Measurements from ENCODE around the gene TNNC2. TPM values are rescaled to one million over a fixed set of nuclear protein-coding genes. Genes with fewer than 3 reads are reported as not detected.

Gene TNNC2
- polyA plus RNA-seq, 1 donor from 2014 or later = 3.8 TPM

DNA sequence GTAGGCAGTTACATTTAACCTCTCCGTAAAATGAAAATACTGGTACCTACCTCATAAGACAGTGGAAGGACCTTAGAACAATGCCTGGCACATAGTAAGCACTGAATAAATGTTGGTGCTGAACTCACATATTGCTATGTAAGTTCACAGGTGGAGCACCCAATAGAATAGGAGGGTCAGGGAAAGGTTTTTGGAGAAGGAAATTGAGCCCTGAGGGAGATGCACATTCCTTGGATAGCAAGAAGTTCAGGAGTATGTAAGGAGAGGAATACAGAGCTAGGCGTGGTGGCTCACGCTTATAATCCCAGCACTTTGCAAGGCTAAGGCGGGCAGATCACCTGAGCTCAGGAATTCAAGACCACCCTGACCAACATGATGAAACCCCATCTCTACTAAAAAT lies 7.6 kb downstream of the TNNC2 start:
- Histone ChIP-seq H4K20me1 (ENCODE audit: insufficient read depth) (no peaks in the 10 kb centered on the region), H3K9me2 (ENCODE audit: insufficient read depth, low read length) (no peaks in the 10 kb centered on the region), H3F3A (ENCODE audit: insufficient read depth, low read length, poor library complexity, severe bottlenecking) (no peaks in the 10 kb centered on the region), H3K27me3 (ENCODE audit: insufficient read depth, low read depth, low read length) (no peaks in the 10 kb centered on the region), H2AFZ (ENCODE audit: low read depth, low read length) (no peak overlapping the region), H3K36me3 (ENCODE audit: insufficient read depth, low read length) (no peaks in the 10 kb centered on the region), H3K9me3 (ENCODE audit: low read length) (no peaks in the 10 kb centered on the region), H3K27ac (ENCODE audit: low read length) (no peak overlapping the region), H3K4me2 (ENCODE audit: low read length) (no peak overlapping the region), H3K9ac (ENCODE audit: low read length) (no peak overlapping the region), H3K4me3 (ENCODE audit: low read length) (no peak overlapping the region), H3K79me2 (replicated peaks; ENCODE audit: insufficient read depth, low read length) (no peaks in the 10 kb centered on the region)
- TF ChIP-seq TAF1 (IDR thresholded peaks at IDR 0.05; ENCODE audit: low read depth) (no peak), EZH2 (IDR thresholded peaks at IDR 0.05; ENCODE audit: borderline replicate concordance, insufficient read depth, low read length, poor library complexity, severe bottlenecking) (no peak), RAD21 (conservative IDR thresholded peaks at IDR 0.05) (no peak), MXI1 (conservative IDR thresholded peaks at IDR 0.05; ENCODE audit: poor library complexity, severe bottlenecking) (no peak), SMC3 (conservative IDR thresholded peaks at IDR 0.05; ENCODE audit: poor library complexity) (no peak), POLR2AphosphoS5 (IDR thresholded peaks at IDR 0.05) (no peak), EP300 (conservative IDR thresholded peaks at IDR 0.05; ENCODE audit: poor library complexity, severe bottlenecking) (no peak)
- TF ChIP-seq, protein P1, sequence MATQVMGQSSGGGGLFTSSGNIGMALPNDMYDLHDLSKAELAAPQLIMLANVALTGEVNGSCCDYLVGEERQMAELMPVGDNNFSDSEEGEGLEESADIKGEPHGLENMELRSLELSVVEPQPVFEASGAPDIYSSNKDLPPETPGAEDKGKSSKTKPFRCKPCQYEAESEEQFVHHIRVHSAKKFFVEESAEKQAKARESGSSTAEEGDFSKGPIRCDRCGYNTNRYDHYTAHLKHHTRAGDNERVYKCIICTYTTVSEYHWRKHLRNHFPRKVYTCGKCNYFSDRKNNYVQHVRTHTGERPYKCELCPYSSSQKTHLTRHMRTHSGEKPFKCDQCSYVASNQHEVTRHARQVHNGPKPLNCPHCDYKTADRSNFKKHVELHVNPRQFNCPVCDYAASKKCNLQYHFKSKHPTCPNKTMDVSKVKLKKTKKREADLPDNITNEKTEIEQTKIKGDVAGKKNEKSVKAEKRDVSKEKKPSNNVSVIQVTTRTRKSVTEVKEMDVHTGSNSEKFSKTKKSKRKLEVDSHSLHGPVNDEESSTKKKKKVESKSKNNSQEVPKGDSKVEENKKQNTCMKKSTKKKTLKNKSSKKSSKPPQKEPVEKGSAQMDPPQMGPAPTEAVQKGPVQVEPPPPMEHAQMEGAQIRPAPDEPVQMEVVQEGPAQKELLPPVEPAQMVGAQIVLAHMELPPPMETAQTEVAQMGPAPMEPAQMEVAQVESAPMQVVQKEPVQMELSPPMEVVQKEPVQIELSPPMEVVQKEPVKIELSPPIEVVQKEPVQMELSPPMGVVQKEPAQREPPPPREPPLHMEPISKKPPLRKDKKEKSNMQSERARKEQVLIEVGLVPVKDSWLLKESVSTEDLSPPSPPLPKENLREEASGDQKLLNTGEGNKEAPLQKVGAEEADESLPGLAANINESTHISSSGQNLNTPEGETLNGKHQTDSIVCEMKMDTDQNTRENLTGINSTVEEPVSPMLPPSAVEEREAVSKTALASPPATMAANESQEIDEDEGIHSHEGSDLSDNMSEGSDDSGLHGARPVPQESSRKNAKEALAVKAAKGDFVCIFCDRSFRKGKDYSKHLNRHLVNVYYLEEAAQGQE (IDR thresholded peaks at IDR 0.05; ENCODE audit: borderline replicate concordance) = no peak
- TF ChIP-seq, protein P2, sequence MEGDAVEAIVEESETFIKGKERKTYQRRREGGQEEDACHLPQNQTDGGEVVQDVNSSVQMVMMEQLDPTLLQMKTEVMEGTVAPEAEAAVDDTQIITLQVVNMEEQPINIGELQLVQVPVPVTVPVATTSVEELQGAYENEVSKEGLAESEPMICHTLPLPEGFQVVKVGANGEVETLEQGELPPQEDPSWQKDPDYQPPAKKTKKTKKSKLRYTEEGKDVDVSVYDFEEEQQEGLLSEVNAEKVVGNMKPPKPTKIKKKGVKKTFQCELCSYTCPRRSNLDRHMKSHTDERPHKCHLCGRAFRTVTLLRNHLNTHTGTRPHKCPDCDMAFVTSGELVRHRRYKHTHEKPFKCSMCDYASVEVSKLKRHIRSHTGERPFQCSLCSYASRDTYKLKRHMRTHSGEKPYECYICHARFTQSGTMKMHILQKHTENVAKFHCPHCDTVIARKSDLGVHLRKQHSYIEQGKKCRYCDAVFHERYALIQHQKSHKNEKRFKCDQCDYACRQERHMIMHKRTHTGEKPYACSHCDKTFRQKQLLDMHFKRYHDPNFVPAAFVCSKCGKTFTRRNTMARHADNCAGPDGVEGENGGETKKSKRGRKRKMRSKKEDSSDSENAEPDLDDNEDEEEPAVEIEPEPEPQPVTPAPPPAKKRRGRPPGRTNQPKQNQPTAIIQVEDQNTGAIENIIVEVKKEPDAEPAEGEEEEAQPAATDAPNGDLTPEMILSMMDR (IDR thresholded peaks at IDR 0.05; ENCODE audit: poor library complexity, severe bottlenecking) = no peak

DNA sequence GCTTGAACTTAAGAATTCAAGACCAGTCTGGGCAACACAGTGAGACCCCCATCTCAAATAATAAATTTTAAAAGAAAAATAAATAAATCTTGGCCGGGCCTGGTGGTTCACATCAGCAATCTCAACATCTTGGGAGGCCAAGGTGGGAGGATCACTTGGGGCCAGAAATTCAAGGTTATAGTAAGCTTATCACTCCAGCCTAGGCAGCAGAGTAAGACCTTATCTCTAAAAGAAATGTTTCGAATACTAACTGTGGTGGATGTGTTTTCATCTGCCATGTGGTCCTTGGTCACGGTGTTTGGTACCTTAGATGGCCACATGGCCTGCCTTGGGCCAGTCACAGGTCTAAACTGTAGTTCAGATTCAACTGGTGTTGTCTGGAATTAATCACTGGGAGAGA lies 8.9 kb downstream of the TNNC2 start:
- Histone ChIP-seq H4K20me1 (ENCODE audit: insufficient read depth) (no peaks in the 10 kb centered on the region), H3K9me3 (ENCODE audit: low read length) (no peaks in the 10 kb centered on the region), H3K27me3 (ENCODE audit: insufficient read depth, low read depth, low read length) (no peaks in the 10 kb centered on the region), H3F3A (ENCODE audit: insufficient read depth, low read length, poor library complexity, severe bottlenecking) (no peaks in the 10 kb centered on the region), H3K9ac (ENCODE audit: low read length) (no peak overlapping the region), H3K79me2 (replicated peaks; ENCODE audit: insufficient read depth, low read length) (peaks cover under 1% of the 10 kb centered on the region), H2AFZ (ENCODE audit: low read depth, low read length) (no peak overlapping the region), H3K4me2 (ENCODE audit: low read length) (no peak overlapping the region), H3K9me2 (ENCODE audit: insufficient read depth, low read length) (no peaks in the 10 kb centered on the region), H3K27ac (ENCODE audit: low read length) (no peak overlapping the region), H3K4me3 (ENCODE audit: low read length) (no peak overlapping the region), H3K36me3 (ENCODE audit: insufficient read depth, low read length) (no peaks in the 10 kb centered on the region)
- TF ChIP-seq POLR2AphosphoS5 (IDR thresholded peaks at IDR 0.05) (no peak), RAD21 (conservative IDR thresholded peaks at IDR 0.05) (no peak), SMC3 (conservative IDR thresholded peaks at IDR 0.05; ENCODE audit: poor library complexity) (no peak), MXI1 (conservative IDR thresholded peaks at IDR 0.05; ENCODE audit: poor library complexity, severe bottlenecking) (no peak), EP300 (conservative IDR thresholded peaks at IDR 0.05; ENCODE audit: poor library complexity, severe bottlenecking) (no peak), TAF1 (IDR thresholded peaks at IDR 0.05; ENCODE audit: low read depth) (no peak), EZH2 (IDR thresholded peaks at IDR 0.05; ENCODE audit: borderline replicate concordance, insufficient read depth, low read length, poor library complexity, severe bottlenecking) (no peak)
- TF ChIP-seq, protein P1 (IDR thresholded peaks at IDR 0.05; ENCODE audit: borderline replicate concordance) = no peak
- TF ChIP-seq, protein P2 (IDR thresholded peaks at IDR 0.05; ENCODE audit: poor library complexity, severe bottlenecking) = no peak

Measured in neural cell (in vitro differentiated cells).